Hair follicular keratinocyte (primary cell): ENCODE results near the gene NT5DC1. TPM values are rescaled to one million over a fixed set of nuclear protein-coding genes. Genes with fewer than 3 reads are reported as not detected.

Source experiments
- total RNA-seq: library from RNA; depleted of rRNA; stranded (reverse); fragments of >200 nt; gene quantifications from 2 replicates; pipeline ENCODE4 v1.2.3, GENCODE V29; 2015

NT5DC1 gene
- 11.7 and 23.4 TPM in 2 replicates for total RNA-seq

GRCh38 chr6:116100419-116101301 is at the start of gene NT5DC1:
Gene NT5DC1, plus strand, starts transcription at chr6:116100853. Its CDS starts 78 bp downstream, at chr6:116100931.

GRCh38 chr6:116060572-116061283 is 39.9 kb upstream of the NT5DC1 start, which contains the start of gene FRK:
Gene FRK, minus strand, starts transcription at chr6:116060891. Its CDS starts 580 bp downstream, at chr6:116060311.

DNA sequence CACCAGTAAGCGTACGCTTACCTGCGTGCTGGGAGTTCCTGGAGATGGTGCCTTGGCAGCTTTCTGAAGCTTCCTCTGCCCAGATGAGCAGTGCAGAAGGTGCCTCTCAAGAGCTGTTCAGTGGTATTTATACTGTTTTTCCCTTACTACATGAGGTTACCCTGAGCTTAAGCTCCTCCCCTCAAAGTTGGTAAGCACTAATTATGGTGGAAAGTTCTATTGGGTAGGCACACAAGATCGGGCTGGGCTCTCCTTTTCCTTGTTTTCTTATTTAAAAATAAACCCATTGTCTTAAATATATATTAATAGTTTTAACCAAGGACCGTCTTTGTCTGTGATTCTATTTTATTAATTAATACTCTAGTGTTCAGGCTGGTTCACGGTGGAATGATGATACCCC is 25.4 kb downstream of the NT5DC1 start, which contains the start of gene COL10A1:
Gene COL10A1, minus strand, starts transcription at position 101 of the 400 bp plus-strand sequence. CDS start 640 bp downstream, outside the sequence.

DNA sequence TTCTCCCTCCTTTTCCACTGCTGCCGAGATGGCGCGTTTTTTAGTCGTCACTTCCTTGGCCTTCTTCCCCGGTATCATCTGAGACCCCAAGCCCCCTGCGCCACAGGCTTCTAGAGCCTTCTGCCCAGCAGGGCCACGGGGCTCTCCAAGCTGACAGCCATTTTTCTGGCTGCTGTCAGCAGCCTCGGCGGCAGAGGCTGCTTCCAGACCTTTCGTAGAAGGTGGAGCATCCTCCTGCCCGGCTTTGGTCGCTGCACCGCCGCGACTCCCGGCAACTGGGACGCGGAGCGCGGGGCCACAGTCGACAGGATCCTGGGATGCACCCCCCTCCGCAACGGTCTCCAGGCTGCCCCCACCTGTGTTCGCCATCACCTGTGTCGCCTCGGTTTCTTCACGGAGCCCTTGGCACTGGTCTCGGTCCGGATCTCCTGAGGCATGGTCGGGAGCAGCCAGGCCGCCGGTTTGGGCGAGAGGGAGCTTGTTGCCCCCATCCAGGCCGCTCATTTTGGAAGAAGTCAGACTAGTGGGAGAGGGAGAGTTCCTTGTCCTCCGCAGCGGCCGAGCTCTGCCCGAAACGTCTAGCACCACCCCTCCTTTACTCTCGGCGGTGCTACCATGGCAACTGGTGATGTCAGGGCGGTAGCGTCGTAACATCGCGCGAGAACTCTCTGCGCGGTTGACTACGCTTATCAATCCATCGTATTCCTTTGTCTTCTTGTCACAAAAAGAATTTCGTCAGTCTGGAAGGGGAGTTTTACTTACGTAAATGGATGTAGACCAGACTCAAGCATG is 153.0 kb downstream of the NT5DC1 start, which contains the start of gene TSPYL4:
Gene TSPYL4, minus strand, starts transcription at position 571 of the 792 bp plus-strand sequence. Its CDS starts 67 bp downstream, at position 504.

GRCh38 chr6:116279232-116280160 is 178.8 kb downstream of the NT5DC1 start, which contains the start of gene TSPYL1:
Gene TSPYL1, minus strand, starts transcription at chr6:116279930. Its CDS starts 100 bp downstream, at chr6:116279830.

Other genes starting within 250 kb of the NT5DC1 start
- 2.1 and 2.3 TPM in 2 replicates for gene FRK, start 40.0 kb upstream of the NT5DC1 start, total RNA-seq
- 0.08 and 48.8 TPM in 2 replicates for gene COL10A1, start 25.3 kb downstream of the NT5DC1 start, total RNA-seq
- 3.9 and 4.1 TPM in 2 replicates for gene TSPYL4, start 153.2 kb downstream of the NT5DC1 start, total RNA-seq
- 82.8 and 87.4 TPM in 2 replicates for gene TSPYL1, start 179.1 kb downstream of the NT5DC1 start, total RNA-seq